NT2/D1 (cell line): ENCODE measurements around the gene PCBP2.

Experiments used
- SUZ12 ChIP-seq: IDR thresholded peaks from 2 replicates; pipeline ENCODE4 v1.6.1; 2011; ENCODE audit not compliant: insufficient read length, insufficient read depth; ENCODE audit errors: extremely low read depth
- ZNF274 ChIP-seq: IDR thresholded peaks from 2 replicates; pipeline ENCODE4 v1.6.1; 2011; ENCODE audit warnings: mild to moderate bottlenecking, low read depth, low read length

GRCh38 chr12:53431187-53431586, 20.7 kb upstream of the PCBP2 start:
- TF ChIP-seq ZNF274 = no peak
- no peak for TF ChIP-seq SUZ12
